GM19035 (cell line): ENCODE data around the gene LRRC8A.
A peak's percentile ranks its signal among the peaks of the same experiment; 100 is the strongest.

Source experiments
- ATAC-seq: cut with Tn5 transposase; IDR thresholded peaks from one replicate; pipeline ENCODE4 v1.9.1; 2021; ENCODE audit not compliant: unreplicated experiment

Gene LRRC8A

GRCh38 chr9:128901379-128901778 lies 19.4 kb downstream of the LRRC8A start:
- no peak for ATAC-seq

GRCh38 chr9:128901822-128902221 lies 19.9 kb downstream of the LRRC8A start:
- ATAC-seq = peak; percentile 9

GRCh38 chr9:128902351-128903078 lies 20.6 kb downstream of the LRRC8A start:
- peak; percentile 86 for ATAC-seq

- no peak for ATAC-seq
These were observed 21.1 kb downstream of the LRRC8A start for GRCh38 chr9:128903079-128903461.

GRCh38 chr9:128903871-128904620 lies 22.1 kb downstream of the LRRC8A start:
- no peak for ATAC-seq

- no peak for ATAC-seq
These were observed 24.0 kb downstream of the LRRC8A start for GRCh38 chr9:128905964-128906363.

- no peak for ATAC-seq
These were observed 24.8 kb downstream of the LRRC8A start for GRCh38 chr9:128906741-128907140.

GRCh38 chr9:128908372-128908771 lies 26.4 kb downstream of the LRRC8A start:
- ATAC-seq = no peak

GRCh38 chr9:128909859-128910258 lies 27.9 kb downstream of the LRRC8A start:
- ATAC-seq = no peak

GRCh38 chr9:128910906-128911305 lies 29.0 kb downstream of the LRRC8A start:
- no peak for ATAC-seq

GRCh38 chr9:128911529-128912035 lies 29.6 kb downstream of the LRRC8A start:
- ATAC-seq = no peak

- ATAC-seq = no peak
These were observed 30.4 kb downstream of the LRRC8A start for GRCh38 chr9:128912270-128912853.

GRCh38 chr9:128913048-128913900 lies 31.3 kb downstream of the LRRC8A start:
- no peak for ATAC-seq

GRCh38 chr9:128913995-128914772 lies 32.3 kb downstream of the LRRC8A start:
- no peak for ATAC-seq

GRCh38 chr9:128916204-128916603 lies 34.3 kb downstream of the LRRC8A start:
- no peak for ATAC-seq

- ATAC-seq = no peak
These were observed 34.8 kb downstream of the LRRC8A start for GRCh38 chr9:128916745-128917144.

- no peak for ATAC-seq
These were observed 35.4 kb downstream of the LRRC8A start for GRCh38 chr9:128917151-128917849.

GRCh38 chr9:128918921-128919320 lies 37.0 kb downstream of the LRRC8A start:
- ATAC-seq = no peak

GRCh38 chr9:128919402-128920089 lies 37.6 kb downstream of the LRRC8A start:
- ATAC-seq = no peak
